ENCODE measurements around the gene SDK2. TPM values are rescaled to one million over a fixed set of nuclear protein-coding genes. Genes with fewer than 3 reads are reported as not detected.

SDK2 gene
- total and polyA plus RNA-seq, 2 of the 8 experiments (the other 6 are each of a cell fraction or from before 2014, with no cell fraction given): 3.9 to 4.1 TPM

DNA sequence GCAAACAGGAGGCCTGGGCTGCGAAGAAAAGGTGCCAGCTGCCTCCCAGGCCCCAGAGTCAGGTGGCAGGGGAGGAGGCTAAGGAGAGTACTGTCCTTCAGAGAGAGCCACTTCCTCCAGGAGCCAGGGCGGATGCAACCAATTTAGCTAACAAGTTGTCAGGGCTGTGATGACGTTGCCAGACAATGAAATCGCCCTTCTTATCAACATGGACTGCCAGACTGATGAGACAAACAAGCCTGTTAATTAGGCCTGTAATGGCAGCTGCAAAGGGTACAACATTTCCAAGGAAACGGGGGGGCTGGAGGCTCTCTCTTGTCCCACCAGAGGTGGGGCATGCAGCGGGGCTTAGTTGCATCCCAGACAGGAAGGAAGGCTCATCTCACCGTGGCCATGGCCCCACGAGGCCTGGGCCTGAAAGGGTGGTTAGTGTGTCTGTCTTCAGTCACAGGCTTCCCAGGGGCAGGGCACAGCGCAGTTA lies 111.8 kb downstream of the SDK2 start (continued):
- no peak for TF ChIP-seq CHD7 (IDR thresholded peaks at IDR 0.05; ENCODE audit: insufficient replicate concordance, low read length)
- no peak for TF ChIP-seq CTBP2 (IDR thresholded peaks at IDR 0.05; ENCODE audit: borderline replicate concordance, insufficient read depth, insufficient read length, low read length)
- no peak for TF ChIP-seq MAFK (IDR thresholded peaks at IDR 0.05; ENCODE audit: low read depth, low read length)
- TF ChIP-seq EGR1 (IDR thresholded peaks at IDR 0.05; ENCODE audit: borderline replicate concordance, low read depth, low read length): no peak
